Superior temporal gyrus (tissue), 1 donor: ENCODE data around the gene WDR70.
"Not testable (repeated sequence)": the region's sequence is repeated elsewhere in the genome, so short reads cannot be mapped to it uniquely, and the experiment has no call there.

Source experiments
- DNase-seq: peaks from one replicate; pipeline ENCODE4 v3.0.0-alpha.2; 2016; ENCODE audit errors: extremely low spot score

Gene WDR70

DNA sequence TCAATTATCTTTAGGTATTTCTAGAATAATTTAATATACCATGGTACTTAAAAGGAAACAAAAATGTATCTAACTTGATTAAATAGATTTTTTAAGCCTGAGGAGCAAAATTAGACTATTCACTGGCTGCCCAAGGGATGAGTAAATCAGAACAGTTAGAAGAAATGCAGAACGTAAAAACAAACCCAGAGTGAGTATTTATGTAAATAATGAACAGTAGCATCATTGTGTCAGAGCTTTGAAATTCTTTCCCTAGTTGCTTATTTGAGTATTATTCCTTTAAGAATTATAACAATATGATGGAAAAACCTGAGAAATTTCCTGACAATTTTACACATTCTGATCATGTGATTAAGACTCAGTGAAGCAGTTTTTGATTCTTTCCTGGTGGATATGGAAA lies 259.8 kb downstream of the WDR70 start:
- DNase-seq, result no peak

DNA sequence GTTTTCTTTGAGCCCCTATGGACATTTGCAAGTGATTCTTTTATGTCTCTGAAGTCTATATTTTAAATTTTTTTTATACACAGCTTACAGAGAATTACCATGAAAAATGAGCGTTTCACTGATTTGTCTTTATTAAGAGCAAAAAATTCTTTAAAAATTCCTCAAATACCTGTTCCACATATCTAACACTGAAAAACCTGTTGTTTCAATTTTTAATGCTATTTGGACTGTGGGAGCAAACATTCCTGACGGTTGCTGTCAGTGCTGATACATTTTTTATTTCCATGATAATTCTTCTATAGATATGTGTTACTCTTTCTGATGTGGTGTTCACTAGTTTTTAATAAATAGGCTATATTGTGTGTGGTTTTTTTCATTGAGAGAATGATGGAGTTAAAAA lies 261.0 kb downstream of the WDR70 start:
- no peak for DNase-seq

DNA sequence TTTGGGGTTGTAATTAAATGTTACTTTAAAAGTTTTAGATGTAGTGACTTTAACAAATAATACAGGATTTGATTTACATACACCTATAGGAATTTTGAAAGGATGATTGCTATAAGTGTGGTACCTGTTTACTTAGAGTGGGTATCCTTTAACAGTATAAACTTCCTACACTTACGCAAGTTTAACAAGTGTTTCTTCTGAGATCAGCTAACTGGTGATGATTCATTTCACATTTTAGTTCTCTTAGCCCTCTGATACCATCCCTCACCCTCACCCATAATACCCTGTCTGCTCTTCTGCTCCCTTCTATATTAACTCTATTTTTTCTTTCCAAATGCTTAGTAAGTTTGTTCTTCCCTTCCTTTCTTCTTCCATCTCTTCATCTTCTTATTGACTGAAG lies 262.8 kb downstream of the WDR70 start:
- DNase-seq, result no peak

DNA sequence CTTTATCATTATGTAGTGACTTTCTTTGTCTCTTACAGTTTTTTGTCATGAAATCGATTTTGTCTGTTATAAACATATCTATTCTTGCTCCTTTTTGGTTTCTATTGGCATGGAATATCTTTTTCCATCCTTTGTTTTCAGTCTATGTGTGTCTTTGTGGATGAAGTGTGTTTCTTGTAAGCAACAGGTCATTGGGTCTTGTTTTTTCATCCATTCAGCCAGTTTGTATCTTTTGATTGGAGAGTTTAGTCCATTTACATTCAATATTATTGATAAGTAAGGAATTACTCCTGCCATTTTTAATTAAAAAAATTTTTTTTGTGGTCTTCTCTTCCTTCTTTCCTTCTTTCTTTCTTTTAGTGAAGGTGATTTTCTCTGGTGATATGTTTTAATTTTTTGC lies 266.6 kb downstream of the WDR70 start:
- DNase-seq, result no peak

GRCh38 chr5:37654566-37654965 lies 275.4 kb downstream of the WDR70 start:
- not testable (repeated sequence) for DNase-seq

DNA sequence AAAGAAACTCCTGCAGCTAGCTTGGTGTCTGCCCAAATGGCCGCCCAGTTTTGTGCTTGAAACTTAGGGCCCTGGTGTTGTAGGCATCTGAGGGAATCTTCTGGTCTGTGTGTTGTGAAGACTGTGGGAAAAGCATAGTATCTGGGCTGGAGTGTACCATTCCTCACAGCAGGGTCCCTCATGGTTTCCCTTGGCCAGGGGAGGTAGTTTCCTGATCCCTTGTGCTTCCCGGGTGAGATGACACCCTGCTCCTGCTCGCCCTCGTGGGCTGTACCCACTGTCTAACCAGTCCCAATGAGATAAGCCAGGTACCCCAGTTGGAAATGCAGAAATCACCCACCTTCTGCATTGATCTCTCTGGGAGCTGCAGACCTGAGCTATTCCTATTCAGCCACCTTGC lies 277.9 kb downstream of the WDR70 start:
- DNase-seq, result no peak

DNA sequence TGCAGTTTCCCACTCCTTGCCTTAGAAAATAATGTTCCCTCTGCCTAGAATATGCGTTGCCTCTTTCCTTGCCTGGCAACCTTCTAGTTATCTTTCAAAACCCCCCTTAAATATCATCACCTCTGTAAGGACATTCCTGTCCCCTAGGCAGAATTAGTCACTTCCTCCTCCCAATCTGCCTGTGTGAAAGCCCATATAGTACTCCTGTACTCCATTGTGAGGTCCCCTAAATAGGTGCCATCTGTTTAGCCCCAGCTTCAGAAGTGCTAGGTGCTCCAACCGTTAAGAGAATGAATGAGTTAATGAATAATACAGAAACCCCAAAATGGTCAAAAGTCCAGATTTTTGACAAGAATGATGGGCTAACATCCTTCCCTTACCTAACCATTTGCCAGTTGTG lies 279.3 kb downstream of the WDR70 start:
- no peak for DNase-seq

- no peak for DNase-seq
These were observed 281.2 kb downstream of the WDR70 start for GRCh38 chr5:37660319-37660718.

DNA sequence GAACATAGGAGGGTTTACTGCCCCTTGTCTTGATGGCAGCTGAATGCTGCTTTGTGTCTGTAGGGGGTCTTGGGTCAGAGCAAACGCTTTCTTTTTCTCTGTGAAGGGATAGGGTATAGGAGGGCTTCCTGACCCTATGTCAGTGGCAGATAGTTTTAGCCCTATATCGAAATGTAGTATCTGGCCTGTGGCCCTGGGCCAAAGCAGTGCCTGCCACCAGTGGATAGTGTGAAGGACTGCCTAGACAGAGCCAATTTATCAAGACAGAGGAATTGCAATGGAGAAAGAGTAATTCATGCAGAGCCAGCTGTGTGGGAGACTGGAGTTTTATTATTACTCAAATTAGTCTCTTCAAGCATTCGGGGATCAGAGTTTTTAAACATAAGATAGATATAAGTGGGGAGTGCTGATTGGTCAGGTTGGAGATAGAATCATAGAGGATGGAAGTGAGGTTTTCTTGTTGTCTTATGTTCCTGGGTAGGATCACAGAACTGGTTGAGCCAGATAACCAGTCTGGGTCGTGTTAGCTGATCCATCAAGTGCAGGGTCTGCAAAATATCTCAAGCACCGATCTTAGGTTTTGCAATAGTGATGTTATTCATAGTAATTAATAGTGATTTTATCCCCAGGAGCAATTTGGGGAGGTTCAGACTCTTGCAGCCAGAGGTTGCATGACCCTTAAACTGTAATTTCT lies 282.3 kb downstream of the WDR70 start:
- DNase-seq, result no peak

DNA sequence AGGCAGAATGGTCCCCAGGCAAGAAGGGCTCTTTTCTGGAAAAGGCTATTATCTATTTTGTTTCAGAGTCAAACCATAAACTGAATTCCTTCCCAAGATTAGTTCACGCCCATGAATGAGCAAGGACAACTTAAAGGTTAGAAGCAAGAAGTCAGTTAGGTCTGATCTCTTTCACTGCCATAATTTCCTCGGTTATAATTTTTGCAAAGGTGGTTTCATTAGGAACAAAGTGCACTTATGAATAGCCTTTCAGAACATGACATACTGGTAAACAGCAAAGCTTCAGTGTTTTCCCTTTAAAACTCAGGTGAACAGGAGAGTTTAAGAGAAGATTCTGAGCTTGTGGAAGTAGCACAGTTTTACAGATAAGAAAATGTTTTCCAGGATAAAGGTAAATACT lies 282.8 kb downstream of the WDR70 start:
- no peak for DNase-seq

- DNase-seq, result no peak
These were observed 283.2 kb downstream of the WDR70 start for GRCh38 chr5:37662362-37662761.

DNA sequence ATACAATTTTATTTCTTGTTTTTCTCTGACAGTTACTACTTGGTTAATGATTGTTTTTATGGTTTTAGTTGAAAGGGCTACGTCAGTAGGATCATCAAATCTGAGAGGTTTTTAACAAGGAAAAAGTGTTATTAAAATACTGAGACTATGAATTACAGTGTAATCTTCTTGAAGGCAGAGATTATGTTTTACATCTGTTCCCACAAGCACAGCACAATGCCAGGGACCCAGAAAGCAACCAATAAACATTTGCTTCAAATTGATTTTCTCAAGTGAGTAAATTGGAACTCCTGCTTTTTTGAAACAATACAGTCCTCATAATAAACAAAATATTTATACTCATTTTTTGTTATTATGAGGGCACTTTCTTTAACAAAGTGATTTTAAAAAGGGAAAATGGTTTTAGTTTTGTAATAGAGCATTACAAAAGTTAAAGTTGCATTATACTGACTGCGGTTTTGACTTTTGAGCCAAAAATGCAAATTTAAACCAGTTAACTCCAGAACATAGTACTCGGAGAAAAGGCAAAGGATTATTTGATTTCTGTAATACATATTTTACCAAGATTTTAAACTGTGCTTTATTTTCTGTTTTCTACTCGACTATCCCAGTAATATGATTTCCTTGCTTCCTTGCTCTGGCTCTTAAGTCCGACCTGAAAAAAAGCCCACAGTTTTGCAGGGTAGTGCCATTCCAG lies 283.8 kb downstream of the WDR70 start:
- no peak for DNase-seq

GRCh38 chr5:37663538-37663937 lies 284.4 kb downstream of the WDR70 start:
- DNase-seq, result no peak

DNA sequence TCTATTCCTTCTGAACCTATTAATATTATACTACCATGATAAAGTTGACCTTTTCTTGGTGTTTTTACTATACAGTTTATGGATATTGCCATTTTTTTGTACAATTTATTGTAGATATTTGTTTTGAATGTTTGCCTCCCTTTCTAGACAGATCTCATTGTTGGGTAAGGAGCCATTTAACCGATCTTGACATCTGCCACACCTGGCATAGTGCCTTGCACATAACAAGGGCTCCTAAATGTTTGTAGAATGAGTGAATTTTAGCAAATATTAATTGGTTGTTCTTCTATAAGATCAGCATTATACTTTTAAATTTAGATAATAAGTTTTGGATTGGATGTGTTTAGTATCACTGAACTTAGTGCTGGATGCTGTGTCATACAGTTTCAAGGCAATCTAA lies 285.4 kb downstream of the WDR70 start:
- DNase-seq, result no peak

DNA sequence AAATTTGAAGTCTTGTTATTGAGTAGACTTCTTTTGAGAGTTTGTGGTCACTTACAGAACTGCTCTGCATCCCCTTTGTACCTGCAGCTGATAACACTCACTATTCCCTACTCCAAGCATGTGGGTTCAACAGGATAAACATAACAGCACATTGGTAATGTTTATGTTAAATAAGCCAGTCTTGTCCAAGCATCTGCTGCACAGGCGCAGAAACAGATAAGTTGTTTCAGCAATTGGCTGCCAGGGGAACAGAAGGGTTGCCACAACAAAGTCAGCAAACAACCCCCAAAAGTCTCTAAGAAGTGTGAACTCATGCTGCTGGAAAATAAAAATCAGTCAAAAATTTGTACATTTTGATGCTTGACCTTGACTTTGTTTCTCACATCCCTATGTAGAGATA lies 286.2 kb downstream of the WDR70 start:
- DNase-seq, result no peak

DNA sequence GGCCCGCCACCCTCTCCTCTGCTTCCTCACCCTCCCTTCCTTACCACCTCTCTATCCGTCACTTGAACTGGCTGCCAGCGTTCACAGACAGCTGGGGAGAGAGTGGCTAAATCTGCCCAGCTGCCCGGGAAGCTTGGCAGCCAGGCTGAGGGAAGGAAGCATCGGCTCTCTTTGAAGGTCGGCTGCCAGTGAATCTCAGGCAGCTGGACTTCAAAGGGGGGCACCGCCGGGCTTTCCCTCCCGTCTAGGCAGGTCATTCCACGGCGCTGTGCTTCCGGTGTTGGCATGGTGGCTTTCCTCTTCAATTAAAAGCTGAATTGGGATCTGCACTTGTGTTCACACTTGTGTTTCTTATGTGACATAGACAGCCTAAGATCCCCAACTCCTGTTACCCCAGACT lies 286.8 kb downstream of the WDR70 start:
- DNase-seq, result peak; percentile 52

GRCh38 chr5:37667430-37667829 lies 288.3 kb downstream of the WDR70 start:
- no peak for DNase-seq

DNA sequence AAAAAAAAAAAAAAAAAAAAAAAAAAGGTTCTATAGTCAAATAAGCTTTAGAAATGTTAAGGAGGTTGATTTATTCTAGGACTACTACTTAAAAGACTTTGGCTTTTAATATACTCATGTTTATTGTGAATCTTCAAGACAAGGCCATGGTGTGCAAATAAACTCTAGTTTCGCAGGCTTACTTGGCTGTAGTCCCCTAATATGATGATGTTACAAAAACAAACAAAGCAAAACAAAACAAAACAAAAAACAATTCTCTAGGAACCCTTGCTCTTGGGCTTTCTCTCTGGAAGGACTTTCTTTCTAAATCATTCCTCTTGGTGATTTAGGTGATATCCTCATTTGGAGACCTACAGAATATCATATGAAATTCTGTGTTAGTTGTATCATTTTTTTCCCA lies 288.7 kb downstream of the WDR70 start:
- no peak for DNase-seq

GRCh38 chr5:37668524-37669047 lies 289.5 kb downstream of the WDR70 start:
- no peak for DNase-seq

DNA sequence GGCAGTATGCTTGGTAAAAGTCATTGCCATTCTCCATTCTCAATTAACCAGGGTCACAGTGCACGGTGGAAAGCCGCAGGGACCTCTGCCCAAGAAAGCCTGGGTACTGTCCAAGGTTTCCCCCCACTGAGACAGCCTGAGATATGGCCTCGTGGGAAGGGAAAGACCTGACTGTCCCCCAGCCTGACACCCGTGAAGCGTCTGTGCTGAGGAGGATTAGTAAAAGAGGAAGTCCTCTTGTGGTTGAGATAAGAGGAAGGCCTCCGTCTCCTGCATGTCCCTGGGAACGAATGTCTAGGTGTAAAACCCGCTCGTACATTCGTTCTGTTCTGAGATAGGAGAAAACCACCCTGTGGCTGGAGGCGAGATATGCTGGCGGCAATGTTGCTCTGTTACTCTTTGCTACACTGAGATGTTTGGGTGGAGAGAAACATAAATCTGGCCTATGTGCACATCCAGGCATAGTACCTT lies 293.0 kb downstream of the WDR70 start:
- DNase-seq, result not testable (repeated sequence)

DNA sequence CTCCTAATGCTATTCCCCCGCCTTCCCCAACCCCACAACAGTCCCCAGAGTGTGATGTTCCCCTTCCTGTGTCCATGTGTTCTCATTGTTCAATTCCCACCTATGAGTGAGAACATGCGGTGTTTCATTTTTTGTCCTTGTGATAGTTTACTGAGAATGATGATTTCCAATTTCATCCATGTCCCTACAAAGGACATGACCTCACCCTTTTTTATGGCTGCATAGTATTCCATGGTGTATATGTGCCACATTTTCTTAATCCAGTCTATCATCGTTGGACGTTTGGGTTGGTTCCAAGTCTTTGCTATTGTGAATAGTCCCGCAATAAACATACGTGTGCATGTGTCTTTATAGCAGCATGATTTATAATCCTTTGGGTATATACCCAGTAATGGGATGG lies 295.2 kb downstream of the WDR70 start:
- not testable (repeated sequence) for DNase-seq

GRCh38 chr5:37679326-37679725 lies 300.2 kb downstream of the WDR70 start:
- not testable (repeated sequence) for DNase-seq

GRCh38 chr5:37679903-37680302 lies 300.8 kb downstream of the WDR70 start:
- not testable (repeated sequence) for DNase-seq
